H9 (cell line): ENCODE measurements around the gene DDX27. TPM values are rescaled to one million over a fixed set of nuclear protein-coding genes. Genes with fewer than 3 reads are reported as not detected.

ENCODE experiments used
- DNase-seq: peaks from one replicate; pipeline ENCODE4 v3.0.0-alpha.2; 2017
- H2AFZ ChIP-seq: one replicate; pipeline ENCODE4 v1.6.1; 2013; ENCODE audit warnings: mild to moderate bottlenecking, low read length, control low read depth, moderate library complexity
- H2AK5ac ChIP-seq: 2 replicates; pipeline ENCODE4 v1.6.1; 2013; ENCODE audit warnings: low read length, control low read depth, mixed read lengths; ENCODE audit not compliant: insufficient read length
- H2BK120ac ChIP-seq: one replicate; pipeline ENCODE4 v1.6.1; 2013; ENCODE audit warnings: low read depth, mild to moderate bottlenecking, low read length, control low read depth, inconsistent platforms; ENCODE audit not compliant: poor library complexity, severe bottlenecking
- H2BK12ac ChIP-seq: 2 replicates; pipeline ENCODE4 v1.6.1; 2013; ENCODE audit warnings: low read length, control low read depth, mixed read lengths, low read depth; ENCODE audit not compliant: insufficient read length
- H2BK15ac ChIP-seq: 2 replicates; pipeline ENCODE4 v1.6.1; 2013; ENCODE audit warnings: low read depth, low read length, control low read depth
- H2BK20ac ChIP-seq: one replicate; pipeline ENCODE4 v1.6.1; 2013; ENCODE audit warnings: low read depth, mild to moderate bottlenecking, low read length, control low read depth, inconsistent platforms; ENCODE audit not compliant: poor library complexity, severe bottlenecking
- H2BK5ac ChIP-seq: 2 replicates; pipeline ENCODE4 v1.6.1; 2013; ENCODE audit warnings: low read length, control low read depth, mixed read lengths; ENCODE audit not compliant: insufficient read length
- H3K14ac ChIP-seq: 2 replicates; pipeline ENCODE4 v1.6.1; 2013; ENCODE audit warnings: low read length, control low read depth; ENCODE audit not compliant: insufficient read depth
- H3K18ac ChIP-seq: 2 replicates; pipeline ENCODE4 v1.6.1; 2013; ENCODE audit warnings: low read depth, mild to moderate bottlenecking, mixed read lengths, low read length, control low read depth; ENCODE audit not compliant: insufficient read length
- H3K23ac ChIP-seq: 2 replicates; pipeline ENCODE4 v1.6.1; 2013; ENCODE audit warnings: low read length, control low read depth, mixed read lengths, low read depth; ENCODE audit not compliant: insufficient read length
- H3K23me2 ChIP-seq: 2 replicates; pipeline ENCODE4 v1.6.1; 2013; ENCODE audit warnings: low read depth, mild to moderate bottlenecking, mixed read lengths, low read length, control low read depth; ENCODE audit not compliant: insufficient read length, poor library complexity, severe bottlenecking
- H3K27ac ChIP-seq: 2 replicates; pipeline ENCODE4 v1.5.1; 2013; ENCODE audit warnings: low read length, control low read depth, mixed read lengths, low read depth; ENCODE audit not compliant: insufficient read length
- H3K27me3 ChIP-seq: 2 replicates; pipeline ENCODE4 v1.6.1; 2013; ENCODE audit warnings: low read length, control low read depth, inconsistent platforms; ENCODE audit not compliant: insufficient read depth
- H3K4ac ChIP-seq: 2 replicates; pipeline ENCODE4 v1.6.1; 2013; ENCODE audit warnings: low read depth, mild to moderate bottlenecking, control low read depth, inconsistent platforms, low read length, moderate library complexity
- H3K4me1 ChIP-seq: 2 replicates; pipeline ENCODE4 v1.6.1; 2013; ENCODE audit warnings: low read length, control low read depth, inconsistent platforms; ENCODE audit not compliant: insufficient read depth
- H3K4me2 ChIP-seq: 2 replicates; pipeline ENCODE4 v1.6.1; 2013; ENCODE audit warnings: low read length, control low read depth, mixed read lengths; ENCODE audit not compliant: insufficient read length, insufficient read depth
- H3K56ac ChIP-seq: 2 replicates; pipeline ENCODE4 v1.6.1; 2013; ENCODE audit warnings: low read depth, mild to moderate bottlenecking, mixed read lengths, low read length, control low read depth; ENCODE audit not compliant: insufficient read length
- H3K79me1 ChIP-seq: 2 replicates; pipeline ENCODE4 v1.6.1; 2013; ENCODE audit warnings: low read depth, mild to moderate bottlenecking, moderate library complexity, low read length, control low read depth, inconsistent platforms; ENCODE audit not compliant: insufficient read depth, poor library complexity, severe bottlenecking
- H3K79me2 ChIP-seq: 2 replicates; pipeline ENCODE4 v1.6.1; 2013; ENCODE audit warnings: low read length, control low read depth, inconsistent platforms; ENCODE audit not compliant: insufficient read depth
- H3K9ac ChIP-seq: 2 replicates; pipeline ENCODE4 v1.6.1; 2013; ENCODE audit warnings: low read length, control low read depth, mixed read lengths; ENCODE audit not compliant: insufficient read length; ENCODE audit errors: extremely low read depth
- H3K9me3 ChIP-seq: one replicate; pipeline ENCODE4 v1.6.1; 2013; ENCODE audit warnings: low read depth, low read length, inconsistent platforms; ENCODE audit not compliant: control insufficient read depth
- H3T11ph ChIP-seq: one replicate; pipeline ENCODE4 v1.6.1; 2013; ENCODE audit warnings: mild to moderate bottlenecking, low read length, control low read depth, inconsistent platforms
- H4K20me1 ChIP-seq: one replicate; pipeline ENCODE4 v1.6.1; 2013; ENCODE audit not compliant: control insufficient read depth, insufficient read length, insufficient read depth
- H4K5ac ChIP-seq: 2 replicates; pipeline ENCODE4 v1.6.1; 2013; ENCODE audit warnings: low read depth, mild to moderate bottlenecking, mixed read lengths, low read length, control low read depth; ENCODE audit not compliant: insufficient read length
- H4K8ac ChIP-seq: replicated peaks from 2 replicates; pipeline ENCODE4 v1.6.1; 2013; ENCODE audit warnings: low read length, control low read depth, mixed read lengths, low read depth; ENCODE audit not compliant: insufficient read length
- H4K91ac ChIP-seq: 2 replicates; pipeline ENCODE4 v1.6.1; 2013; ENCODE audit warnings: low read depth, mild to moderate bottlenecking, moderate library complexity, mixed read lengths, low read length, control low read depth; ENCODE audit not compliant: insufficient read length
- H3K27ac Mint-ChIP-seq, 3 experiments: 2 replicates in 2 of 3; 3 replicates in 1 of 3; pipeline ENCODE4 v1.8.0; 2020 to 2021; ENCODE audit warnings: mixed read lengths in 3 of 3, mild to moderate bottlenecking in 1 of 3, moderate library complexity in 1 of 3
- H3K27me3 Mint-ChIP-seq: 2 replicates; pipeline ENCODE4 v1.8.0; 2021; ENCODE audit warnings: low read depth, mild to moderate bottlenecking, moderate library complexity, mixed read lengths
- H3K36me3 Mint-ChIP-seq, 3 experiments: 2 replicates in 2 of 3; 3 replicates in 1 of 3; pipeline ENCODE4 v1.8.0; 2020 to 2021; ENCODE audit warnings: low read depth in 3 of 3, mixed read lengths in 3 of 3; ENCODE audit not compliant: insufficient read depth in 1 of 3
- H3K4me1 Mint-ChIP-seq, 2 experiments: 2 replicates each; pipeline ENCODE4 v1.8.0; 2020; ENCODE audit warnings: mixed read lengths in 2 of 2
- H3K4me3 Mint-ChIP-seq, 2 experiments: 2 replicates in 1 of 2; 3 replicates in 1 of 2; pipeline ENCODE4 v1.8.0; 2020 to 2021; ENCODE audit warnings: mild to moderate bottlenecking in 2 of 2, mixed read lengths in 2 of 2, moderate library complexity in 1 of 2
- H3K9me3 Mint-ChIP-seq, 2 experiments: 2 replicates in 1 of 2; 3 replicates in 1 of 2; pipeline ENCODE4 v1.8.0; 2020; ENCODE audit warnings: mild to moderate bottlenecking in 2 of 2, mixed read lengths in 2 of 2, moderate library complexity in 1 of 2
- WGBS: extraction: QIAGEN DNeasy Blood & Tissue Kit; methylation state at CpG from one replicate; pipeline ENCODE4 v1.1.7; 2013; ENCODE audit warnings: missing lambda C conversion rate, low lambda C conversion rate, mixed read lengths; ENCODE audit not compliant: insufficient read length; ENCODE audit errors: extremely low coverage; 5-methylcytosine and 5-hydroxymethylcytosine counted together
- total RNA-seq: library from RNA; stranded (reverse); gene quantifications from 2 replicates; pipeline ENCODE4 v1.2.1, GENCODE V29; 2021
- TF ChIP-seq, protein P1 (sequence below): fragments of 200-600 bp; sonication (generic); conservative IDR thresholded peaks from 3 replicates; pipeline ENCODE4 v1.8.0; 2021; ENCODE audit warnings: antibody characterized with exemption, mild to moderate bottlenecking

Gene DDX27
- total RNA-seq, 1 experiment from 2014 or later: 46.9 TPM

DNA sequence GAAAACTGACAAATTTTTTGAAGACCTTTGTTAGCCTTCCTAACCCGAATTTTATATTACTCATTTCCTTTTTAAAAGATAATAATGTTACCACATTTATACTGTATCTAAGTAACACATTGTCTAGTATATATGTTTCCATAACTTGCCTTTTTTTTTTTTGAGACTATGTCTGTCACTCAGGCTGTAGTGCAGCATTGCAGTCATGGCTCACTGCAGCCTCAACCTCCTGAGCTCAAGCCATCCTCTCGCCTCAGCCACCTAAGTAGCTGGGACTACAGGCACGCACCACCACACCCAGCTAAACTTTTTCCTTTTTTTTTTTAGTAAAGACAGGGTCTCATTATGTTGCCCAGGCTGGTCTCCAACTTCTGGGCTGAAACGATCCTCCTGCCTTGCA, 40.1 kb downstream of the DDX27 start:
- Histone ChIP-seq H2BK120ac (no peak overlapping the region), H2BK5ac (no peak overlapping the region), H3K4me2 (no peak overlapping the region), H3K9me3 (no peaks in the 10 kb centered on the region), H4K5ac (no peak overlapping the region), H4K91ac (no peak overlapping the region), H4K20me1 (no peaks in the 10 kb centered on the region), H2BK15ac (no peak overlapping the region), H3K27me3 (no peaks in the 10 kb centered on the region), H3T11ph (no peak overlapping the region), H3K23me2 (no peaks in the 10 kb centered on the region), H3K79me1 (no peaks in the 10 kb centered on the region), H4K8ac (no peak overlapping the region), H3K56ac (no peak overlapping the region), H3K23ac (no peak overlapping the region), H3K4ac (no peak overlapping the region), H2BK12ac (no peak overlapping the region), H2AFZ (no peak overlapping the region), H3K4me1 (no peaks in the 10 kb centered on the region), H3K9ac (no peak overlapping the region), H3K14ac (no peak overlapping the region), H3K27ac (no peak overlapping the region), H3K79me2 (no peaks in the 10 kb centered on the region), H2BK20ac (no peak overlapping the region), H3K18ac (no peak overlapping the region), H2AK5ac (no peak overlapping the region)
- no peaks in the 10 kb centered on the region for H3K9me3 Mint-ChIP-seq
- no peak overlapping the region for H3K27ac Mint-ChIP-seq
- WGBS: 100% methylated on average over 1 of the region's 4 CpGs
- TF ChIP-seq, protein P1, sequence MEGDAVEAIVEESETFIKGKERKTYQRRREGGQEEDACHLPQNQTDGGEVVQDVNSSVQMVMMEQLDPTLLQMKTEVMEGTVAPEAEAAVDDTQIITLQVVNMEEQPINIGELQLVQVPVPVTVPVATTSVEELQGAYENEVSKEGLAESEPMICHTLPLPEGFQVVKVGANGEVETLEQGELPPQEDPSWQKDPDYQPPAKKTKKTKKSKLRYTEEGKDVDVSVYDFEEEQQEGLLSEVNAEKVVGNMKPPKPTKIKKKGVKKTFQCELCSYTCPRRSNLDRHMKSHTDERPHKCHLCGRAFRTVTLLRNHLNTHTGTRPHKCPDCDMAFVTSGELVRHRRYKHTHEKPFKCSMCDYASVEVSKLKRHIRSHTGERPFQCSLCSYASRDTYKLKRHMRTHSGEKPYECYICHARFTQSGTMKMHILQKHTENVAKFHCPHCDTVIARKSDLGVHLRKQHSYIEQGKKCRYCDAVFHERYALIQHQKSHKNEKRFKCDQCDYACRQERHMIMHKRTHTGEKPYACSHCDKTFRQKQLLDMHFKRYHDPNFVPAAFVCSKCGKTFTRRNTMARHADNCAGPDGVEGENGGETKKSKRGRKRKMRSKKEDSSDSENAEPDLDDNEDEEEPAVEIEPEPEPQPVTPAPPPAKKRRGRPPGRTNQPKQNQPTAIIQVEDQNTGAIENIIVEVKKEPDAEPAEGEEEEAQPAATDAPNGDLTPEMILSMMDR: no peak
- peaks cover 34 to 90% (median 79%) of the 10 kb centered on the region in 3 experiments for H3K36me3 Mint-ChIP-seq
- no peaks in the 10 kb centered on the region for H3K27me3 Mint-ChIP-seq
- no peak for DNase-seq
- no peak overlapping the region for H3K4me3 Mint-ChIP-seq
- H3K4me1 Mint-ChIP-seq: no peaks in the 10 kb centered on the region
